Heart left ventricle (tissue), 13 donors: ENCODE measurements around the gene PTCD1.

Source experiments
- CTCF ChIP-seq, 12 donors: fragments of 200-600 bp; sonication (generic) in 4 of 12; IDR thresholded peaks; one replicate each; pipeline versions ENCODE4 v1.5.0 to v1.8.0; 2018 to 2022; ENCODE audit warnings: antibody characterized with exemption in 12 of 12, mild to moderate bottlenecking in 5 of 12
- POLR2A ChIP-seq, 2 donors: fragments of 450-650 bp; IDR thresholded peaks; one replicate each; pipeline ENCODE4 v1.6.1; 2017; ENCODE audit warnings: antibody characterized with exemption in 2 of 2, mild to moderate bottlenecking in 2 of 2, moderate library complexity in 2 of 2
- donor health status: ischemic (EF 13 %, LVEDD 7.1; RV severe dilation, severe dysfunction).
- donor health status: DM: no; HTN: yes; CAD: no.
- donor health status: DM: no; HTN: no; CAD: no.
- donor health status: ischemic (EF 25% LVEDD 6.9; RV normal size, moderate dysfunction).
- donor health status: ischemic (EF 25% LVEDD 5.7; RV mildly dilated, moderate dysfunction).
- donor health status: ischemic (EF 35%, LVEDD 5.7; RV mildly dilated, moderate dysfunction).
- donor health status: nonischemic (EF 11% LVEDD 7.7; RV severe dilation, severe dysfunction).
- donor health status: DM: yes; HTN: yes; CAD: no.
- donor health status: PGD.
- donor health status: ischemic (EF 29% LVEDD 5.4; RV normal size, mild dysfunction).
- donor health status: nonischemic (EF 23%, LVEDD 6.1; RV moderate dilation, normal function).

DNA sequence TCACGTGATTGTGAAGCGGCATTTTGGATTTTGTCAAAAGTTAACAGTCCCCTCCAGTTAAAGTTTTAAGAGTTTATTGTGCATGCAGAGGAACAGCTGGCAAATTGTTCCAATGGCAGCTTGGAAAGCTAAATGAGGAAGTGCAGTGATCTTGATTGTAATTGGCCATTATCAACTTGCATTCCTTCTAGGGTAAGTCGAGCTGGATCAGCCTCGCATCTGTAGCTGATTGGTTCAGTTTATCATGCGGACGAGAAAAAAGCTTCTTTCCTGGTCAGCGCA, 34.7 kb upstream of the PTCD1 start:
- TF ChIP-seq CTCF (IDR thresholded peaks at IDR 0.05) = no peak
- no peak for TF ChIP-seq POLR2A (IDR thresholded peaks at IDR 0.05)
